Esophagus squamous epithelium (tissue), 4 donors: ENCODE measurements around the gene SULT1A2.

Source experiments
- POLR2A ChIP-seq, 4 donors: fragments of 450-650 bp; IDR thresholded peaks; one replicate each; pipeline ENCODE4 v1.6.1; 2017; ENCODE audit warnings: antibody characterized with exemption in 4 of 4, mild to moderate bottlenecking in 4 of 4, moderate library complexity in 3 of 4
- TF ChIP-seq, protein P1 (sequence below), 6 experiments: fragments of 450-650 bp in 4 of 6; fragments of 200-600 bp in 2 of 6; sonication (generic) in 2 of 6; IDR thresholded peaks; one replicate each; pipeline ENCODE4 v1.5.1; 2016 to 2019; ENCODE audit warnings: antibody characterized with exemption in 6 of 6, mild to moderate bottlenecking in 4 of 6, moderate library complexity in 4 of 6

- TF ChIP-seq, protein P1, sequence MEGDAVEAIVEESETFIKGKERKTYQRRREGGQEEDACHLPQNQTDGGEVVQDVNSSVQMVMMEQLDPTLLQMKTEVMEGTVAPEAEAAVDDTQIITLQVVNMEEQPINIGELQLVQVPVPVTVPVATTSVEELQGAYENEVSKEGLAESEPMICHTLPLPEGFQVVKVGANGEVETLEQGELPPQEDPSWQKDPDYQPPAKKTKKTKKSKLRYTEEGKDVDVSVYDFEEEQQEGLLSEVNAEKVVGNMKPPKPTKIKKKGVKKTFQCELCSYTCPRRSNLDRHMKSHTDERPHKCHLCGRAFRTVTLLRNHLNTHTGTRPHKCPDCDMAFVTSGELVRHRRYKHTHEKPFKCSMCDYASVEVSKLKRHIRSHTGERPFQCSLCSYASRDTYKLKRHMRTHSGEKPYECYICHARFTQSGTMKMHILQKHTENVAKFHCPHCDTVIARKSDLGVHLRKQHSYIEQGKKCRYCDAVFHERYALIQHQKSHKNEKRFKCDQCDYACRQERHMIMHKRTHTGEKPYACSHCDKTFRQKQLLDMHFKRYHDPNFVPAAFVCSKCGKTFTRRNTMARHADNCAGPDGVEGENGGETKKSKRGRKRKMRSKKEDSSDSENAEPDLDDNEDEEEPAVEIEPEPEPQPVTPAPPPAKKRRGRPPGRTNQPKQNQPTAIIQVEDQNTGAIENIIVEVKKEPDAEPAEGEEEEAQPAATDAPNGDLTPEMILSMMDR (IDR thresholded peaks at IDR 0.05): no peak
- no peak for TF ChIP-seq POLR2A (IDR thresholded peaks at IDR 0.05)
Observed at GRCh38 chr16:28616636-28617035, 19.8 kb upstream of the SULT1A2 start.
